Stimulated activated naive CD4-positive, alpha-beta T cell (primary cell): ENCODE results near the gene USP5.

Experiments
- DNase-seq, 6 experiments: peaks; one replicate each; lab custom pipeline; 2025; lab: John Stamatoyannopoulos, UW

The USP5 gene, protein sequence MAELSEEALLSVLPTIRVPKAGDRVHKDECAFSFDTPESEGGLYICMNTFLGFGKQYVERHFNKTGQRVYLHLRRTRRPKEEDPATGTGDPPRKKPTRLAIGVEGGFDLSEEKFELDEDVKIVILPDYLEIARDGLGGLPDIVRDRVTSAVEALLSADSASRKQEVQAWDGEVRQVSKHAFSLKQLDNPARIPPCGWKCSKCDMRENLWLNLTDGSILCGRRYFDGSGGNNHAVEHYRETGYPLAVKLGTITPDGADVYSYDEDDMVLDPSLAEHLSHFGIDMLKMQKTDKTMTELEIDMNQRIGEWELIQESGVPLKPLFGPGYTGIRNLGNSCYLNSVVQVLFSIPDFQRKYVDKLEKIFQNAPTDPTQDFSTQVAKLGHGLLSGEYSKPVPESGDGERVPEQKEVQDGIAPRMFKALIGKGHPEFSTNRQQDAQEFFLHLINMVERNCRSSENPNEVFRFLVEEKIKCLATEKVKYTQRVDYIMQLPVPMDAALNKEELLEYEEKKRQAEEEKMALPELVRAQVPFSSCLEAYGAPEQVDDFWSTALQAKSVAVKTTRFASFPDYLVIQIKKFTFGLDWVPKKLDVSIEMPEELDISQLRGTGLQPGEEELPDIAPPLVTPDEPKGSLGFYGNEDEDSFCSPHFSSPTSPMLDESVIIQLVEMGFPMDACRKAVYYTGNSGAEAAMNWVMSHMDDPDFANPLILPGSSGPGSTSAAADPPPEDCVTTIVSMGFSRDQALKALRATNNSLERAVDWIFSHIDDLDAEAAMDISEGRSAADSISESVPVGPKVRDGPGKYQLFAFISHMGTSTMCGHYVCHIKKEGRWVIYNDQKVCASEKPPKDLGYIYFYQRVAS

DNA sequence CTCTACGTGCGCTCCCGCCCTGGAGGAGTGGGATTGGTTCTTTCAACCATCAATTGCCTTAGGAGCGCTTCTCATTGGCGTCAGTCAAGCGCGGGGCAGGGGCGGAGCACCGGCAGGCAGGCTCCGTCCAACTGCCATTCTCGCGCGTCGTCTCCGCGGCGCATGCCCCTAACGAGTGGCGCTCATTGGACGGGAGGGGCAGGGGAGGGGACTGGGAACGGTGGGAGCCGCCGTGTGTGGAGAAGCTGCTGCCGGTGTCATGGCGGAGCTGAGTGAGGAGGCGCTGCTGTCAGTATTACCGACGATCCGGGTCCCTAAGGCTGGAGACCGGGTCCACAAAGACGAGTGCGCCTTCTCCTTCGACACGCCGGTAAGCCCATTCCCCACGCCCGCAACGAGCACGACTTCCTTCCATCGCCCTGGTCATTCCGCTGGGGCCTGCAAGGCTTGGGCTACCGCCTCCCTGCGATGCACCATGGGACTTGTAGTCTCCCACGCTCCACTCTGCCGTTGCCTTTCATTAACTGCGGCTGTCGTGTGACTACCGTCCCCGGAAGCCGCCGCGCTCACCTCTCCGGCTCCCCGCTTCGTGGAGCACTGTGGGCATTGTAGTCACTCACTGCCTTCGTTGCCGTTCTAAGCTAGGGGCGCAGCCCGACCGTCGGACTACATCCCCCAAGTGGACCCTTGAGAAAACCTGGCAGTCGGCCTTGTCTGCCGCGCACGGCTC lies at the start of gene USP5:
USP5 (plus strand) TSS at position 230 of the 730 bp plus-strand sequence; CDS start at position 260, 30 bp downstream.
- peak; percentile 96 to 100 (median 99) for DNase-seq

DNA sequence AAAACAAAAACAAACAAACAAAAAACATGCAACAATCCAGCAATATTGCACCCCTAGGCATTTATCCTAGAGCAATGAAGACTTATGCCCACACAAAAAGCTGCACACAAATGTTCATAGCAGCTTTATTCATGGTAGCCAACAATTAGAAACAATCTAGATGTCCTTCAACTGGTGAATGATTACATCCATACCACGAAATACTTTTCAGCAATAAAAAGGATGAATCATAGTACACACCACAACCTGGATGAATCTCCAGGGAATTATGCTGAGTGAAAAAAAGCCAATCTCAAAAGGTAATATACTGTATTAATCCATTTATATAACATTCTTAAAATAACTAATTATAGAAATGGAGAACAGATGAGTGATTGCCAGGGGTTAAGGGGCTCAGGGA lies 44.8 kb upstream of the USP5 start:
- DNase-seq: no peak

DNA sequence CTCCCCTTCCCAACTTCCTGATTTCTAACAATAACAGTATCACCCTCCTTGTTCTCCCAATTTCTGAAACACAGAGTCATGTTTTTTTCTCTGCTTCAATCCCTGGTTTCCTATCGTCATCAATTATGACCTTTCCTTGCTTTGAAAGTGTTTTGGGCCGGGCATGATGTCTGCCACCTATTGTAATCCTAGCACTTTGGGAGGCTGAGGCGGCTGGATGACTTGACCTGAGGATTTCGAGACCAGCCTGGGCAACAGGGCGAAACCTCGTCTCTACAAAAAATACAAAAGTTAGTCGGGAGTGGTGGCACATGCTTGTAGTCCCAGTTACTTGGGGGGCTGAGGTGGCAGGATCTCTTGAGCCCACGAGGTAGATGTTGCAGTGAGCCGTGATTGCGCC lies 42.9 kb upstream of the USP5 start:
- no peak for DNase-seq

DNA sequence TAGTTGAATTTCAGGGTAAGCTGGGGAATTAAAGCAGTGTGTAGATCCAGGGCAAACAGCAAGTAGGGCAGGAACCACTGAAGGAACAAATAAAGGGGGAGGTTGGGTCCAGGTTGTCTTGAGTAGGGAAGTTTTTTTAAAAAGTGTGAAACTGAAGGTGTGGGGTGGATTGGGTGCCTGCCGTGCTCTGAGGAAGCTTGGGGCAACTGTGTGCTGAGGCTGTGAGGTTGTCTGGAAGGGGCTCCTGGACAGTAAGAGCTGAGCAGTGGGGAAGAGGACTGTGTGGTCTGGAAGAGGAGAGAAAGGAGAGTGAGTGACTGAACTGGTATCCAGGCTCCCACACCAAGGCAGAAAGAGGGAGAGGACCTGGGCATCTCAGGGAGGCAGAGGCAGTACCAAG lies 41.2 kb upstream of the USP5 start:
- DNase-seq: no peak

DNA sequence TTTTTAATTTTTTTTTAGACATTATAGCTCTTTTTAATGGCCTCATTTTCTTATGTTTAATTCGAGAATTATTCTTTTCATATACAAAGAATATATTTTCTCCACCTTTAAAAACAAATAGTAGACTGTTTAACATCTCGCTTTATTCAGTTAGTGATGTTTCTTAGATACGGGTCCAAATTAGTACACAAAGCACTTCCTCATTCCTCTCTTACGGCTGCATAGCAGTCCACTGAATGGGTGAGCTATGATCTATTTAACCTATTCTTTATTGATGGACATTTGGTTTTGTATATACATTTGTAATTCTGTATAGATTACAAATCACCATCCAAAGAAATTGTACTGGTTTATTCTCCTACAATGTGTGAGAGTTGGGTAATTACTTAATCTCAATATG lies 38.6 kb upstream of the USP5 start:
- DNase-seq: no peak

DNA sequence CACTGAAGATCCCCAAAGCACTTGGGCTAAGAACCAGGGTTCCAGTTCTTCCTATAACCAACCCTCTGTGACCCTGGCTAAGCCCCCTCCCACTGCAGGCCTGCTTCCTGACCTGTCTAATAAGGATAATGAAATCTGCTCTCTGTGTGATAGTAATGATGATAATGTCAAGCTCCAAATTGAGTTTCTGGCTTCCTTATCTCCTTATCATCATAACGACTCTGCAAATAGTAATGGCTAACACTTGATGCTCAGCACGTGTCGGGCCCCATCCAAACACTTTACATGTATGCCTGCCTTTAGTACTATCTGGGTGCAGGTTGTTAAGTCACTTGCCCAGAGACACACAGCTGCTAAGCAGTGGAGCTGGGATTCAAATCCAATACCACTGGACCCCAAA lies 35.4 kb upstream of the USP5 start:
- DNase-seq: no peak

DNA sequence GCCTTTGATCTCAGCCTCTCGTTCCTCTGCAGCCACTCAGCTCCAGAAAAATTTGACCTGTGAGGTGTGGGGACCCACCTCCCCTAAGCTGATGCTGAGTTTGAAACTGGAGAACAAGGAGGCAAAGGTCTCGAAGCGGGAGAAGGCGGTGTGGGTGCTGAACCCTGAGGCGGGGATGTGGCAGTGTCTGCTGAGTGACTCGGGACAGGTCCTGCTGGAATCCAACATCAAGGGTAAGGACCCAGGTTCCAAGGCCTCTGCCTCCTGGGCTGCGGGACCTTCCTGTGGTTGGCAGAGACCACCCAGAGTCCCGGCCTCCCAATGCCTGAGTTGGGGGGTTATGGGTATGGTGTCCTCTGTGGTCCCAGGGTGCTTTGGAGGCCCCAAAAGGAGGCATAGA lies 34.9 kb upstream of the USP5 start:
- DNase-seq: no peak

DNA sequence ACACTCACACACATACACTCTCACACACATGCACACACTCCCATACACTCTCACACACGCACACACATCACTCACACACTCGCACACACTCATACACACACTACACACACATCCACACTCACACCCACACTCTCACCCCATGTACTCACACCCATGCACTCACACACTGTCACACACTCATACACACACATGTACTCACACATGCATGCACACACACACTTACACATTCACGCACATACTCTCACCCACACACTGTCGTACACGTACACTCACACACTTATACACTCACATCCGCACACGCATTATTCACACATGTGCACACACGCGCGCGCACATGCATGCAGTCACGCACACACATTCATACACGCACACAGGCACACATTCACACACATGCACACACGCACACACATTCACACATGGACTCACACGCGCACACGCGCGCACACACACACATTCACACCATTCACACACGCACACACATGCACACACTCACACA lies 34.2 kb upstream of the USP5 start:
- no peak for DNase-seq

DNA sequence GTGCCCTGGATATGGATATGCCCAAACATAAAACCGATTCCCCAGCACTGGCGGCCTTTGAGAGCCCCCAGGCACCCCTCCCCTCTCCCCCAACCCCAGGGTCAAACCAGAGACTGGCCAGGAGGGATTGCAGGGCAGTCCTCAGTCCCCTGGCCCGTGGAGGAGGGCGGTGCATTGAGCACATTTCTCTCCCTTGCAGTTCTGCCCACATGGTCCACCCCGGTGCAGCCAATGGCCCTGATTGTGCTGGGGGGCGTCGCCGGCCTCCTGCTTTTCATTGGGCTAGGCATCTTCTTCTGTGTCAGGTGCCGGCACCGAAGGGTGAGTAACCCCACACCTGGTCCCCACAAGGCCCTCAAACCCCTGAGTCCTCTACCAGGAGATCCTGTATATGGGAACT lies 33.7 kb upstream of the USP5 start:
- no peak for DNase-seq

DNA sequence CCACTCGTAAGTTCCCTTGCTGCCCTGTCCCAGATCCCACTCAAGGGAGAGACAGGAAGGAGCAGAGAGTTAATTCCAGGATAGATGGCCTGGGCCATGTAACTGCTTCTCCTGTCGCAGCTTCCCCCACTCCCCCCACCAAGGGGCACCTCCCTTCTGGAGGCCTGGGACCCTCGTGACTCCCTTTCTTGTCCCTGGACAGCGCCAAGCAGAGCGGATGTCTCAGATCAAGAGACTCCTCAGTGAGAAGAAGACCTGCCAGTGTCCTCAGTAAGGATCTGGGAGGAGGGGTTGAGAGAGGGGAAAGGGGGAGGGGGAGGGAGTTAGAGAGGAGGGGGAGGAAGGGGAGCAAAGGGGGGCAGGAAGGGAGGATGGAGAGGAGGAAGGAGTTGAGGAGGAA lies 33.3 kb upstream of the USP5 start:
- DNase-seq: no peak

DNA sequence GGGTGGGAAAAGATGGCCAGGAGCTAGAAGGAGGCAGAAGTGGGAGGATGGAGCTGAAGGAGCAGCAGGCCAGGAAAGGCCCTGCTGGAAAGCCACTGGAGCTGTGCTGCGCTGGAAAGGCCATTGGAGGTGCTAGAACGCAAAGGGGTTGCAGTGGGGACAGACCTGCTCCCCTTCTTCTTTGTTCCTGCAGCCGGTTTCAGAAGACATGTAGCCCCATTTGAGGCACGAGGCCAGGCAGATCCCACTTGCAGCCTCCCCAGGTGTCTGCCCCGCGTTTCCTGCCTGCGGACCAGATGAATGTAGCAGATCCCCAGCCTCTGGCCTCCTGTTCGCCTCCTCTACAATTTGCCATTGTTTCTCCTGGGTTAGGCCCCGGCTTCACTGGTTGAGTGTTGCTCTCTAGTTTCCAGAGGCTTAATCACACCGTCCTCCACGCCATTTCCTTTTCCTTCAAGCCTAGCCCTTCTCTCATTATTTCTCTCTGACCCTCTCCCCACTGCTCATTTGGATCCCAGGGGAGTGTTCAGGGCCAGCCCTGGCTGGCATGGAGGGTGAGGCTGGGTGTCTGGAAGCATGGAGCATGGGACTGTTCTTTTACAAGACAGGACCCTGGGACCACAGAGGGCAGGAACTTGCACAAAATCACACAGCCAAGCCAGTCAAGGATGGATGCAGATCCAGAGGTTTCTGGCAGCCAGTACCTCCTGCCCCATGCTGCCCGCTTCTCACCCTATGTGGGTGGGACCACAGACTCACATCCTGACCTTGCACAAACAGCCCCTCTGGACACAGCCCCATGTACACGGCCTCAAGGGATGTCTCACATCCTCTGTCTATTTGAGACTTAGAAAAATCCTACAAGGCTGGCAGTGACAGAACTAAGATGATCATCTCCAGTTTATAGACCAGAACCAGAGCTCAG lies 32.6 kb upstream of the USP5 start:
- DNase-seq: no peak

DNA sequence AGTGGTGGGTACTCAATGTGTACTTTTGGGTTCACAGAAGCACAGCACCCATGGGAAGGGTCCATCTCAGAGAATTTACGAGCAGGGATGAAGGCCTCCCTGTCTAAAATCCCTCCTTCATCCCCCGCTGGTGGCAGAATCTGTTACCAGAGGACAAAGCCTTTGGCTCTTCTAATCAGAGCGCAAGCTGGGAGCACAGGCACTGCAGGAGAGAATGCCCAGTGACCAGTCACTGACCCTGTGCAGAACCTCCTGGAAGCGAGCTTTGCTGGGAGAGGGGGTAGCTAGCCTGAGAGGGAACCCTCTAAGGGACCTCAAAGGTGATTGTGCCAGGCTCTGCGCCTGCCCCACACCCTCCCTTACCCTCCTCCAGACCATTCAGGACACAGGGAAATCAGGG lies 31.8 kb upstream of the USP5 start:
- no peak for DNase-seq

DNA sequence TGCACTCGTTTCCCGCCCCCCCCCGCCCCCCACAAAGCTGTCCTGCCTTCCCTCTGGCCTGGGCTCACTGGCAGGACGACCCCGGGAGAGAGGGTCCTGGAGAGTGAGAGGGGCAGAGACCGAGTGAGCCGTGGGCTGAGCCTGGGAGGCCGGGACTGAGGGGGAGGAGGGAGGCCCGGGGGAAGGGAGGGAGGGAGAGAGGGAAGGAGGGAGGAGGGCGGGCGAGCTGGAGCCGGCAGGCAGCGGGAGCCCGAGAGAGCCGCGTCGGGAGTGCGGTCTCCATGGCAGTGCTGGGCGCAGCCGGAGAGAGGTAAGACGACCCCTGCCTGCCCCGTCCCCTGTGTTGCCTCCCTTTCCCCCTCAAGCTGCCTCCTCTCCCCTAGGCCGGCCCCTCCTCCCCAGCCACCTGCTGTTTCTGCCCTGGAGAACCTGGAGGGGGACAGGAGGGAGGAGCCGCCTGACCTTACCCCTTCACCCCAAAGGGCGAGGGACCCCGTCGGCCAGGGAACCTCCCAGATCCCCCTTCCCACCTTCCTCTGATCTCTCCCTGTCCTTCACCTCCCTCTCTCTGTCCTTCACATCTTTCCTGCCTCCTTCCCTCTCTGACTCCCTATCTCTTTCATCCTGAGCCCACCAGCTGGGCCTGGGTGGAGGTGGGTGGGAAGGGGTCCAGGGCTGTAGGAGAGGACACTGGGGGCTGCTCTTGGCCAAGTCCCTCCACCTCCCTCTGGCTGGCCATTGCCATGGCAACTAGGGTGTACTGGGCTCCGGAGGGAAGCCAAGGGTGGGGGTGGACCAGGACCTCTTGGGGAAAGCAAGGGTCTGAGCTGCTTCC lies 30.1 kb upstream of the USP5 start, which contains the start of gene GPR162:
GPR162 (plus strand) TSS at position 231 of the 835 bp plus-strand sequence. CDS start 2,078 bp downstream, outside the sequence.
- DNase-seq: peak in 1 of 6 experiments; percentile 35

DNA sequence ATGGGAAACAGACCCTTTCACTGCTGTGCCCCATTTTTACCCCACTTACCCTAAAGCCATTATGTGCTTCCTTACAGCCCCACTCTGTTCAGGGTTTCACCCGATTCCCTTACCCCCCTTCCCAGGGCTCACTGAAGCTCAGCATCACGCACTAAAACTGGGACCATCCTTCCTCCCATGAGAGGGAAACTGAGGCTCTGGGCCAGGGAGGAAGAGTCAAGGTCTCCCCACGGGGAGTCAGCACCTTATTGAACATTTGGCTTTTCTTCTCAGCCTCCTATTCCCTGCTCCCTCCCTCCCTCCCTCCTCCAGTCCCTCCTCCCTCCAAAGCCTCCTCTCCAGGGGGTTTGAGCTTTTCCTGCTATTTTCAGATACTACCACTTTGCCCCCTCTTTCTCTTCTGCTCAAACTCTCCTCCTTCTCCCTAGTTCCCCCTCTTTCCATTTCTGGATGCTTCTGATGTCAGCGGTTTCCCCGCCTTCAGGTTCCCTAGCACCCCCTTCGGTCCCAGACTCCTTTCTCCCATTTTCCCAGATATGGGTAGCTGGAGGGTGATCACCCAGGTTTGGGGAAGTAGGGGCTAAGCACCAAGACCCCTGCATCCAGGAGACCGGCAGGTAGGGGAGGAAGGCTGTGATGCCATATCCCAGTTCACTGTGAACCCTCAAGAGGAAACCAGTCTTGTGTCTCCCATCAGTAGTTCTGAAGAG lies 29.4 kb upstream of the USP5 start:
- no peak for DNase-seq

DNA sequence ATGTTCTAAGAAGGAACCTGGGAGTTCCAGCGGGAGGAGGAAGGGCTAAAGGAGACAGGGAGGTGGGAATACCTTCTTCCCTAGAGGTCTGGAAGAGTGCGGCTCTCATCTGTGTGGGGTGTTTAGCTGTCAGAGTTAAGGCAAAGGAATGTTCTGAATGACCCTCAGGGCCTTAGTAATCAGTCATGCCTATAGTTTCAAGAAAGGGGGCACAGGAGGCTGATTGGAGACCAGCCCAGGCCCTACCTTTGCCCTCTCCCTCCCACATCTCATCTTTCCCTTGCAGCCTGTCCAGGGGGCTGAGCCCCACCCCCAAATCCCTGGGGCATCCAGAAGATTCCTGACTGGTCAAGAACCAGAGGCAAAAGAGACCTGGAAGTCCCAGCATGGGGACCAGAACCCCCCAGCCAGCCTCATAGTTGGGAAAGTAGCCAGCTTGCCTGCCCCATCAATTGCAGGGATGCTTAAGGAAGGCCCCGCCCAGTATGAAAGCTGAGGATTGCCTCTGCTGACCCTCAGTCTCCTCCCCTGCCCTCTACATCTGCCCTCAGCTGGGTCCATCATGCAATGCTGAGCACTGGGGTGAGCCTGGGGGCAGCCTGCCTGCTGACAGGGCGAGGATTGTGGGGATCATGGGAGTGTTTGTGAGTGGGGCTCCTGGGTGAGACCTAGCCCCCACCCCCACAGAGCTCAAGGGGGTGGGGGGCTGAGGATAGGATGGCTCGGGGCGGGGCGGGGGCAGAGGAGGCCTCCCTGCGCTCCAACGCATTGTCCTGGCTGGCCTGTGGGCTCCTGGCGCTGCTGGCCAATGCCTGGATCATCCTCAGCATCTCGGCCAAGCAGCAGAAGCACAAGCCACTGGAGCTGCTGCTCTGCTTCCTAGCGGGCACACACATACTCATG lies 28.5 kb upstream of the USP5 start:
- no peak for DNase-seq

DNA sequence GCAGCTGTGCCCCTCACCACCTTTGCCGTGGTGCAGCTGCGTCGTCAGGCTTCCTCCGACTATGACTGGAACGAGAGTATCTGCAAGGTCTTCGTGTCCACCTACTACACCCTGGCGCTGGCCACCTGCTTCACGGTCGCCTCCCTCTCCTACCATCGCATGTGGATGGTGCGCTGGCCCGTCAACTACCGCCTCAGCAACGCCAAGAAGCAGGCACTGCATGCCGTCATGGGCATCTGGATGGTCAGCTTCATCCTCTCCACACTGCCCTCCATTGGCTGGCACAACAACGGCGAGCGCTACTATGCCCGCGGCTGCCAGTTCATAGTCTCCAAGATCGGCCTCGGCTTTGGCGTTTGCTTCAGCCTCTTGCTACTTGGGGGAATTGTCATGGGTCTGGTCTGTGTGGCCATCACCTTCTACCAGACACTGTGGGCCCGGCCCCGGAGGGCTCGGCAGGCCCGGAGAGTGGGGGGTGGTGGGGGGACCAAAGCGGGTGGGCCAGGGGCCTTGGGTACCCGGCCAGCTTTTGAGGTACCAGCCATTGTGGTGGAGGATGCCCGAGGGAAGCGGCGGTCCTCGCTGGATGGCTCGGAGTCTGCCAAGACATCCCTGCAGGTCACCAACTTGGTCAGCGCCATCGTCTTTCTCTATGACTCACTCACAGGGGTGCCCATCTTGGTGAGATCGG lies 27.7 kb upstream of the USP5 start:
- no peak for DNase-seq

DNA sequence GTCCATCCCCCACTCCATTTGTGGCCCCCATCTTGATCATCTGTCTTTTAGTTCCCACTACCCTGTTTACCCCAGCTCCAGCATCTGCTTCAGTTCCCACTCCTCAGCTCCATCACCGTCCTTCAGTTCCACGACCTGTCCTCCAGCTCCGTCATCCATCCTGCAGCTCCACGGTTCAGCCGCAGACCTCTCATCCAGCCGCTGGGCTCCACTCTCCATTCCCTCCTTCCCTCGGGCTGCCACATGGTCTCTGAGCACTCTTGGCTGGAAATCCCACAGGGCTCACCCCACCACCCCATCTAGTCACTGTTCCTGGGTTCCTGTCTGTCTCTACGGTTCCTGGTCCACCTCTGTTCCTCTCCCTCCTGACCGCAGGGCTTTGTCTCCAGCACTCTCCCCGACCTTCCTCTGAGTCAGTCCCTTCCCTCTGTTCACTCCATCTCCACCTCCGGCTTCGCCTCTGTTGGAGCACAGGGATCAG lies 27.0 kb upstream of the USP5 start:
- DNase-seq: no peak
